ENCODE measurements around the gene TMEM255B.
A peak's percentile ranks its signal among the peaks of the same experiment; 100 is the strongest.
"Not testable (repeated sequence)": the region's sequence is repeated elsewhere in the genome, so short reads cannot be mapped to it uniquely, and the experiment has no call there.

TMEM255B gene

GRCh38 chr13:113820813-113821651, 62.0 kb downstream of the TMEM255B start:
- peak; percentile 95 for DNase-seq

- DNase-seq: peak; percentile 21
These were observed 62.8 kb downstream of the TMEM255B start for GRCh38 chr13:113821847-113822246.

GRCh38 chr13:113822266-113822665, 63.2 kb downstream of the TMEM255B start:
- no peak for DNase-seq

GRCh38 chr13:113822956-113823744, 64.1 kb downstream of the TMEM255B start:
- DNase-seq: no peak

- DNase-seq: no peak
These were observed 64.7 kb downstream of the TMEM255B start for GRCh38 chr13:113823771-113824170.

GRCh38 chr13:113825841-113826240, 66.8 kb downstream of the TMEM255B start:
- no peak for DNase-seq

- DNase-seq: not testable (repeated sequence)
These were observed 67.4 kb downstream of the TMEM255B start for GRCh38 chr13:113826446-113826845.

GRCh38 chr13:113827021-113827420, 68.0 kb downstream of the TMEM255B start:
- DNase-seq: no peak

- DNase-seq: no peak
These were observed 69.3 kb downstream of the TMEM255B start for GRCh38 chr13:113828282-113828825.

GRCh38 chr13:113830426-113830950, 71.5 kb downstream of the TMEM255B start:
- not testable (repeated sequence) for DNase-seq

GRCh38 chr13:113831061-113831460, 72.0 kb downstream of the TMEM255B start:
- no peak for DNase-seq

- DNase-seq: no peak
These were observed 73.2 kb downstream of the TMEM255B start for GRCh38 chr13:113832205-113832604.

- no peak for DNase-seq
These were observed 73.6 kb downstream of the TMEM255B start for GRCh38 chr13:113832631-113833030.

GRCh38 chr13:113833111-113833830, 74.2 kb downstream of the TMEM255B start:
- no peak for DNase-seq

GRCh38 chr13:113834006-113834405, 75.0 kb downstream of the TMEM255B start:
- not testable (repeated sequence) for DNase-seq

GRCh38 chr13:113834496-113835200, 75.6 kb downstream of the TMEM255B start:
- DNase-seq: no peak

- DNase-seq: peak; percentile 96
These were observed 76.6 kb downstream of the TMEM255B start for GRCh38 chr13:113835461-113836270.

- peak; percentile 93 for DNase-seq
These were observed 77.9 kb downstream of the TMEM255B start for GRCh38 chr13:113836768-113837559.

- peak; percentile 96 for DNase-seq
These were observed 78.7 kb downstream of the TMEM255B start for GRCh38 chr13:113837560-113838355.
